Dermis microvascular lymphatic vessel endothelial cell (primary cell): ENCODE data around the gene FEZF1. TPM values are rescaled to one million over a fixed set of nuclear protein-coding genes. Genes with fewer than 3 reads are reported as not detected.

Source experiments
- DNase-seq, 2 donors: peaks; one replicate each; pipeline versions ENCODE4 v3.0.0 to v3.0.0-alpha.2; 2010; ENCODE audit warnings: low read depth in 2 of 2
- total RNA-seq: library from RNA; depleted of rRNA; stranded (reverse); fragments of >200 nt; gene quantifications from 2 replicates; pipeline ENCODE4 v1.2.1, GENCODE V29; 2014

Gene FEZF1
- not detected in 2 replicates for total RNA-seq

DNA sequence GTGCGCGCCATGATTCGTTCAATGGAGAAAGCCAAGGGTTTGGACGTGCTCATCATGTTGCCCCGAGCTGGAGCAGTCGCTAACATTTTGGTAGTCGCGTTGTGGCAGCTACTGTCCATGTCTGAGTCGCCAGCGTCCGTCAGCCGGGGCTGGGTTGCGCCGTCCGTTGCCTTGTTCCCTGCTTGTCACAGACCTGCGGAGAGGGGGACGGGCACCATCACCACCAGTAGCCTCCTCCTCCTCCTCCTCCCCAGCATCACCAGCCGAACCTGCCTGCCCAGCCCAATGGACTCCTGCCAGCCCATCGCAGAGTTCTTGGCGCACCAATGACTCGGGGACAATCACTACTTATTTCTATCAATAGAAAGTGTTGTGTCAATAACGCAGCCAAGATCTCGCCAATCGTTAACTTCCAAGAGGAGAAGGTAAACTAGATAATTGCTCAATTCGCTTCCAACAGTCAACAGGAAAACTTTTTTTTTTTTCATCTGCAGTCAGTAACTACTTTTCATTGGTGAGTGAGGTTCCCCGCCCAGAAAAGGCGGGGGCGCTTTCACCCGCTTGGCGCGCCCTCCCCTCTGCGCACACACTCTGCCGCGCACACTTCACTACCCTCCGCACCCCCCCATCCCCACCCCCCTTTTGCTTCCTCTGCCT is at the start of gene FEZF1:
Gene FEZF1 (minus strand): TSS at position 432 of the 657 bp plus-strand sequence. CDS start 313 bp downstream, at position 119.
- DNase-seq = no peak

GRCh38 chr7:122352454-122352853 is 47.9 kb upstream of the FEZF1 start:
- DNase-seq = no peak

- no peak for DNase-seq
Observed at GRCh38 chr7:122350701-122351100, 46.2 kb upstream of the FEZF1 start.

DNA sequence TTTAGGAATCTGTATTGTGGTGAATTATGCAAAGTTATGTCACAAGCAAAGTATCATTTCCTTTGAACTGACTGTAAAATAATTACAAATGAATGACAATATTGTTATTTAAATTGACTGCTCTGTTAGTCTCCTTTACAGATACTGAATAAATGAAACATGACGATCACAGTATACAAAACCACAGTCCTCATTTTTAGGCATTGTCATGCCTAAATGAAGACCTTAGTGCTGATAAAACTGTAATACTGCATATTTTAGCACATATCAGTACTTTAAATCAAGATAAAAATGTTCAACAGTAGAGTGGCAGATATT is 39.7 kb upstream of the FEZF1 start:
- no peak for DNase-seq

DNA sequence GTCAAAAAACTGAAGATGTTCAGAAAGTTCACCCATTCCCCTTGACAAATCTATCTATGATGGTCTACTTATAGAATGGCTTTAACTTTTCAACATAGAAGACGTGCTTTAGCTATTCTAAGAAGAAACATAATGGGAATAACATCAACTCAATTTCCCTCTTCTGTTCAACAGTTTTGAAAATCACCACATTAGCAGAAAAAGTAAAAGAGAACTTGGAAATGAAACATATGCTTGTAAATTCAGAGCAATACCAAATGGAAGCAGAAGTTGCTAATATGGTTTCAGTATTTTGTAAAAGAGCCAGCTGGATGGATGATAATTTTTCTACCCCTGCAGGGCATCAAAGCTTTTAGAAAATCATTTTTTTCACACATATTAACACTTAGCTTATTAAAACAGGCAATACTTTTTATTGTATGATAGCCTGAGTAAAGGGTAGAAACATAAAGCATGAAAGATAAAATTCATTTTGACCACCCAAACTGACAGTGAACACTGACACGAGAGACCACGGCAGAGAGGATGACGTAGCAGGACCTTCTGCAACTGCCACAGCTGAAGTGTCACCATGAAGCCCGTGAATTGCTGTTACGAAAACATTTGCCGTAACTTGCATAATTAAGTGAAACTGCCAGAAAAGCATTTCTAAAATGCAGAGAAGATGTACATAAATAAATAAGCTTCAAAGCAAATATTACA is 39.2 kb upstream of the FEZF1 start:
- no peak for DNase-seq

DNA sequence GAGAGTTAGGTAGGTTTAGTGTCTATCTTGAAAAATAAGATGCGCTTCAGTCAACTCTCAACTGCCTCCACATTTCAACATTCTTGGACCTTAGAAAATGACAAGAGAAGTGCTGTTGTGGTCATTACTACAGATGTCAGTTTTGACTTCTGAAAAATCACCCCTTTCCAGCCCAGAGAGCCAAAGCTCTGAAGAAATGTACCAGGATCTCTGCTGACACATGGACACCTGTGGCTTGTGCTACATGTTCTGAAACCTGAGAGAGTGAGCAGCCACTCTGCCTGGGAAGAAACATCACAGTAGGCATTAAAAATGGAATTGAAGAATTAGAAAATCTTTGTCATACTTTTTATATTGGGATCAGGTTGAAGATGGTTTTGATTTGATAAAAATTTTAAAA is 35.9 kb upstream of the FEZF1 start:
- no peak for DNase-seq

- DNase-seq = no peak
Observed at GRCh38 chr7:122339145-122339904, 34.8 kb upstream of the FEZF1 start.

- no peak for DNase-seq
Observed at GRCh38 chr7:122337011-122337410, 32.5 kb upstream of the FEZF1 start.

DNA sequence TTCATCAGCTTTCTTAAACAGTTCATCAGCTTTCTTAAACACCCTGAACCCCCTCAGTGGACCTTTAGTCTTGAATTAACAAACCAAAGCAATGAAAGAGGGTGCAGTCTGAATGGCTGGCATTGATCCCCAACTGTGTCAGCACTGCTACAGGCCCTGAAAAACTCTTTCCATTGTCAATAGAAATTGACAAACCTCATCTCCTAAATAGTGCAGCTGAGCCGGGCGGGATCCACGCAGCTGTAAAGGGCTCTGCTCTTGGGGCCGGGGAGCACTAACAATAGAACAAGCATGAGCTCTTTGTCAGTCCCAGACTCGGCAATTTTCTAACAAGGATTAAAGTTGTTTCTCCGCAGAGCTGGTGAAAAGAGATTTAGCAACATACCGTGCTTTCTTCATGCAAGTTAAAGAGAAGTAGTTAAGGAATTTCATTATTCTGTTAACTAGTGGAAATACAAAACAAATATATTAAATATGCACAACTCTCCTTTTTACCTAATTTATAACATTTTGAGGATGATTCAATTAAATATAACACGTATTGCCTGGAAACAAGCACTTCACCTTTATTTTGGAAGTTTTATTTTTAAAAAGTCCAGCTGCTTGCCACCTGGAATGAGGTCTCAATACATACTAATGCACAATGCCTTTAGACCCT is 24.7 kb upstream of the FEZF1 start:
- DNase-seq = no peak

DNA sequence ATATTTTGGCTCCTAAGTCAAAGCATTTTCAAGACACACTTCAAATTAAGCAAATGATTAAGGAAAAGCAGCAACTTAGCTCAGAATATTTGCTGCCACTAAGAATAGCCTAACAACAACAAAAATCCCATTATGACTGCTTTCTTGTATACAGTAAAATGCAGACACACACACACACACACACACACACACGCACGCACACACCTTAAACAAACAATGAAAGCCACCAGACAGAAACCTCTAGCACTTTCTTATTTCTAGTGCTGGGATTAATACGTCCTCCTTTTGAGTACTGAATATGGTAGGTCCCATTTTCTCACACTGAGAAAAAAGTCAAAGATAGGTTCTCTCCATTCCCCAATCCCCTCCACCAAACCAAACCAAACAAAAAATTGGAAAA is 23.4 kb upstream of the FEZF1 start:
- no peak for DNase-seq

- no peak for DNase-seq
Observed at GRCh38 chr7:122316467-122317388, 12.2 kb upstream of the FEZF1 start.

- no peak for DNase-seq
Observed at GRCh38 chr7:122315507-122316466, 11.2 kb upstream of the FEZF1 start.

- DNase-seq = no peak
Observed at GRCh38 chr7:122314284-122314683, 9.7 kb upstream of the FEZF1 start.

GRCh38 chr7:122312789-122313188 is 8.2 kb upstream of the FEZF1 start:
- DNase-seq = no peak

DNA sequence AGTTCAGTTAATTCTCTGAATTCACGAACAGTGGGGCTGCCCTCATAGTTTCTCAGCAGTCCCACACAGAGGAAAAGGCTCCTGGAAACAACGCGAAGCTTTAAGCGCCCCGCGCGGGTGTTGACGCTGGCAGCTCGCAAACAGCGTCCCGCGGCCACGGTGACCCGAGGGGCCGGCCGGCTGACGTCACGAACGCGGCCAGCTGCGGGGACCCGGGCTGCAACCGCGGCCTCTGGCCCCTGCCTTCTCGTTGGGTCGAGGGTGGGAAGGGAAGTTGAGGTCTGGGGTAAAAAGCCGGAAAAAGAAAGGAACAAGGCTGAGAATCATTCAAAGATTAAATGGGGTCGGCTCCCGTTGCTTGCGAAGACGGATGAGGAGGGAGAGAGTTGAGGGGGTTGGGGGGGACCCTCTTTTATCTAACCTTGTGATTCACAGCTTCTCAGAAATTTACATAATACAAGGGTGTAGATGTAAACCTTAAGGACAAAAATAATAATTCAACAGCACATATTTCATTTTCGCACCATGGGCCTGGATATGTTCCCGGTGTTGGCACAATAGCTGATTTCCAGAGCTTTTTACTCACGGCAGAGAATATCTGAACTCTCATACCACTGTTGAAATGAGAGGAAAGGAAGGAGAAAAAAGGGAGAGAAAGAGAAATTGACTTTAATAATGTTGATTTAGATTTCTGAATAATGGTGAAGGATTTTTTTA is 7.3 kb upstream of the FEZF1 start:
- DNase-seq = peak in 1 of 2 donors; percentile 20

GRCh38 chr7:122311050-122311700 is 6.6 kb upstream of the FEZF1 start:
- no peak for DNase-seq

DNA sequence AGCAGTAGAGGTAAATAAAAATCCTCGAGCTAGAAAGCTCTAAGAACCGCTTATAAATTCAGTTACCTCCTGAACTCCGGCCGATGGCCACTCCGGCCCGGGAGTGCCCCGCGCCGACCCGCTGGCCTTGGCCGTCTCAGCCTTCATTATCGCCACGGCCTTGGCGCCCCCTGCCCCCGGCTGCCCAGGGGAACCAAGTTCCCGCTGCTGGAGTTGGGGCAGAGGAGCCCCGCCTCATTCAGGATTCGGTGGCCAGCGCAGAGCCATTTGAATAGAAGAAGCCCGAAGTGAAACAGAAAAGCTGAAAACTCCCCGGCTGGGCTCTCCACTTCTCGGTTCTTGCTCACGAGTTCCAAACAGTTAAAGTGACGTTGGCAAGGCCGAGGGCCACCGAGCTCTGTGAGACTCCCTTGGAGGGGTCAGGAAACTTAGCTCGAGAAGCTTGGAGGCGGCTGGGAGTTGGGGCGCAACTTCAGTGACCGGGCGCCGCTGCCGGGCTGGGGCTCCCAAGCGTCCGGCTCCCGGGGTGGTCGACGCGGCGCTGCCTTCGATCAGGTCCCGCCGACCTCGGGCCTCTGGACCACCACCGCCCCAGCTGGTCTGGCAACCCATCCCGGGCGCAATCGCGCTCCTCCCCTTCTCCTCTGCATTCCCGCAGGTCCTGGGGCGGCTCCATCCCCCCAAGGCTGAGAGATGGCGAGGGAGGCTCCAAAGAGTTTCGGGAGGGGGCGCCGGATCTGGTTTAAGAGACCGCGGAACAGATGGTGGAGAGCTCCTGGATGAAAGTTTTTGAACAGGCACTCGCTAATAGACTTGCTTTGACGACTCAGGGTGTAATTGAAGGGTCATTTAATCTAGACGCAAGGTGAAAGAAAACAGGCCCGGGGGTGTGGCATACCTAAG is 5.8 kb upstream of the FEZF1 start:
- DNase-seq = peak in 1 of 2 donors; percentile 31

- no peak for DNase-seq
Observed at GRCh38 chr7:122309421-122309820, 4.9 kb upstream of the FEZF1 start.
